GM04503 (cell line): ENCODE data around the gene OSBPL10.

ENCODE experiments used
- DNase-seq: peaks from one replicate; pipeline ENCODE4 v3.0.0-alpha.2; 2012; ENCODE audit warnings: low read depth

OSBPL10 gene

GRCh38 chr3:31848163-31848818, 132.8 kb downstream of the OSBPL10 start:
- no peak for DNase-seq

DNA sequence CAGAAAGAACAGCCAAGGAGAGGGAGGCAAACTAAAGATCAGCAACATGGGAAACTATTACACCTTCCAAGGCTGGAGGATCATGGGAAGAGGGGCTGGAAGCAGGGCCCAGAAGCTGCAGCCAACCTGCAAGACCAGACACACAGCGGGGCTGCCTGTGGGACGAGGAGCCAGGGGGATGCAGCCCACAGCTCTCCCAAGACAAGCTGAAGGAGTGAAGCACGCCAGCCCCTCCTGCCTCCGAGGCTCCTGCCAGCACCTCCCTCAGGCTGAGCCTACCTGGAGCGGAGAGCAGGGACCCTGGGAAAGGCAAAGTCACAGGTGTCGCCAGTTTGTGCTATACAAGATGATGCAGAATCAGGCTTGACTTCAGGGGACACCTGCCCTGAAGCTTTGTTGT, 133.3 kb downstream of the OSBPL10 start:
- DNase-seq, result no peak

- no peak for DNase-seq
These were observed 139.5 kb downstream of the OSBPL10 start for GRCh38 chr3:31841515-31841914.

DNA sequence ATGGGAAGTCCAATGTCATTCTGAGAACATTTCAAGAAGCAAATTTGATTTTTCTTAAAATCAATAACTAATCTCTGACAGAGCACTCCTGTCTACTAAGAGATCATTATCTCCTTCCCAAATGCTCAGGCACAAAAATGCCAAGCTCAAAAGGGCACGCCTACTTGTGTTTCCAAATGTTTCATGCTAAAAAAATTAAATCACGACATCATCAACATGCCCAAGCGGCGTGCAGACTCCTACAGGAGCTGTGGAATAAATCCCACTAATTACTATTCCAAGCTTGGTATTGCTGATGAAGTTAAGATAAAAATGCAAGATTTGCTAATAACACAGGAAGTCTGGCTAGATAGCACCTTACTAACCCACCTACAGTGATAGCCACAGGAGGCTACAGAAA, 140.8 kb downstream of the OSBPL10 start:
- DNase-seq, result no peak

GRCh38 chr3:31839144-31839917, 141.7 kb downstream of the OSBPL10 start:
- DNase-seq, result no peak

DNA sequence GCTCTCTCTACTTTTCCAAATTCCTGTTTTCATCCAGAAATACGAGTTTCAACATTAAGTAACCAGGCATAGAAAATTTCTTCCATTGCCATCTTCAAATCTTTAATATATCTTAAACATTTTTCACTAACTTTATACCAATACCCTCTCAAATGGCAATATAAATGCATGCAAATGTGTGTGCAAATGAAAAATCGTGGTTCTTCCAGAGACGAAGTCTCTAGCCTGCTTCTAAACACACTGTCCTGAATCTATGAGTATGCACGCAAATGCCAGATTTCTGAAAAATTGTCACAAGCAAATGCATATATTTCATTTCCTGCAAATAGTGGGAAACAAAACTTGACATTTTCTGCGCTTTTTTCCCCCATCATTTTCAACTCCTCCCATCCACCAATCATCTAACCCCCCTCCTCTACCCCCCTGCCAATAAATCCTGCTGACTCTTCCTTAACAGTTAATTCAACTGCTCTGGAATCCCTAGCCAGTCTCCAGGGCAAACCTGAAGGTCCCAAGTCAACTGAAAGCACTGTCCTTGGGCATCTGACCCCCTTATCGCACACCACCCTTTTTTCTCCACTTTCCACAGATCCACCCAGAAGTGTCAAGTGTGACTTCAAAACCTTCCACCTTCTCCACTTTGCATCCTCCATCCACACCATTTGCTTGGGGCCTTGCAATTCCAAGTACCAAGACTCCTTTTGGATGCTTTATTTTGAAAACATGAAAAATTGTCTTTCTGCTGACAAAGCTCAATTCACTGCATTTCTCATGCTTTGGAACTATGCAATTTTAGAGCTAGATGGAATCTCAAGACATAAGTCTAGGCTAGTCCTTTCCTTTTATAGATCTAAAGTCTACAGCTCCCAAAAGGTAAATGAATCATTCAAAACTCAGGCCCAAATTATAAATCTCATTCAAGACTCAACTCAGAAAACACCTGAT, 144.7 kb downstream of the OSBPL10 start:
- DNase-seq, result no peak

- no peak for DNase-seq
These were observed 147.5 kb downstream of the OSBPL10 start for GRCh38 chr3:31833391-31834190.

GRCh38 chr3:31832551-31832950, 148.5 kb downstream of the OSBPL10 start:
- no peak for DNase-seq

- DNase-seq, result no peak
These were observed 149.5 kb downstream of the OSBPL10 start for GRCh38 chr3:31831591-31831990.

GRCh38 chr3:31829826-31830426, 151.1 kb downstream of the OSBPL10 start:
- no peak for DNase-seq

GRCh38 chr3:31829010-31829409, 152.1 kb downstream of the OSBPL10 start:
- DNase-seq, result no peak

DNA sequence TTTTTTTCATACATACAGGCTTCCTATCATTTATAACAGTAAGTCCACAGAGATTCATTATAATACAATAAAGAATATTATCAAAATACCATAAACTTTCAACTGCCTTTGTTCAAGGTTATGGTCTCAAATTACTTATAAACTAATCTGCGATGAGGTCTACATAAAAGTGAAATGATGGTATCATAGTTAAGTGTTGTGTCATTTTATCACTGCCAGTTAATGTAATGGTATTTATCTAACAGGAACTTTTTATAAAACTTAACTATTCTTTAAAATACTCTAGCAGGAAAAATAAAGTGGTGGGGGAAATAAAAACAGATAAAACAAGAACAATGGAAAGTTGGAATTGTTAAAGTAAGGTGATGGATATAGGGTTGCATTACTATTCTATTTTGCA, 153.1 kb downstream of the OSBPL10 start:
- DNase-seq, result no peak

GRCh38 chr3:31823184-31823583, 157.9 kb downstream of the OSBPL10 start:
- no peak for DNase-seq

DNA sequence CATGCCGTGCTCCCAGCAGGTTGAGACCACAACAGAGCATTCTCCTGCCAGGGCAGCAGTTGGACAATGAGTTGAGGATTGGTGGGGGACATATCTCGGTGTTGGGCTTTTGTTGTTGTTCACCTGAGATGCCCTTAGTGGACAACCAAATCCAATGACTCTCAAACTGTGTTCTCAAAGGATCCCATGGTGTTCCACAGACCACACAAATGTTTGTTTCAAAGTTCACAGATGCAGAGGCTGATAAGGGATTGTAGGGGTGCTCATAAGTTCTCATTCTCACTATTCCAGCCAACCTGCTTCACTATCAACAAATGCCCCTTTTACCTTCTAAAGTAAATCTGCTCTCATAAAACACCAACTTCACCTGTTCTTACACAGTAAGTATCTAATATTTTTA, 159.9 kb downstream of the OSBPL10 start:
- no peak for DNase-seq

- no peak for DNase-seq
These were observed 161.6 kb downstream of the OSBPL10 start for GRCh38 chr3:31819441-31819840.

DNA sequence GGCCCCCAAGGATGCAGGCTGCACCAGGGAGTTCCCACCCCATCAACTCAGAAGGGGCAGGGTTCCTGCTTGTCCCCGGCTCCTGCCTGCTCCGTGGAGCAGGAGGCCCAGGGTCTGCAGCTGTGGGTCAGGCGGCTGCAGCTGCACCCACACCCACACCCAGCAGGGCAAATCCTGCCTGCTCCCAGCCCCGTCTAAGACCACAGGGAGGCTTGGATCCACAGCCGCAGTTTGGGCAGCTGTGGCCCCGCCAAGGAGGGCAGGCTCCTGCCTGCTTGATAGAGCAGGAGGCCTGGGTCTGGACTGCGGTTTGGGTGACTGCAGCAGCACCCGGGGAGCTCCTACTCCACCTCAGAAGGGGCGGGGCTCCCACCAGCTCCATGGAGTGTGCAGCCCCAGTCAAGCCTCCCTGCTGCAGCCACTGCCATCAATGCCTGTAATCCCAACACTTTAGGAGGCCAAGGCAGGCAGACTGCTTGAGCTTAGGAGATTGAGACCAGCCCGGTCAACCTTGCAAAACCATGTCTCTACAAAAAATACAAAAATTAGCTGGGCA, 163.6 kb downstream of the OSBPL10 start:
- no peak for DNase-seq

GRCh38 chr3:31815631-31816440, 165.2 kb downstream of the OSBPL10 start:
- no peak for DNase-seq

- DNase-seq, result no peak
These were observed 166.1 kb downstream of the OSBPL10 start for GRCh38 chr3:31815006-31815405.

- no peak for DNase-seq
These were observed 167.4 kb downstream of the OSBPL10 start for GRCh38 chr3:31813686-31814085.

DNA sequence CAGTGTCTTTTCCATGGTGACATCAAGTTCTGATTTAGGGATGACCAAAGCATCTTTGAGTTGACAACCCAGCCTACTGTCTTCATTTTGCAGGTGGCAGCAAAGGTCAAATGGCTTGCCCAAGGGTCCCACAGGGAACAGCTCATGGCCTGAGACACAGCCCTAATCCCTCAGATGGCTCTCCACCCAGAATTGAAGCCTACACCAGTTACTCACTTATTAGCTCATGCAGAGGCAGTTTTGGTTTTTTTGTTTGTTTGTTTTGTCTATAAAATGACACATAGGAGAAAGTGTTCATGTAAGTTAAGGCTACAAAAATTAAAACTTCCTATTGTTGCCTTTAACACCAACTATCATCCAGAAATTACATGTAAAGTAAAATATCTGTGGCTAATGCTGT, 167.9 kb downstream of the OSBPL10 start:
- no peak for DNase-seq
